Fibroblast of skin of right quadriceps (primary cell): ENCODE data around the gene KLC4.
A peak's percentile ranks its signal among the peaks of the same experiment; 100 is the strongest.

Source experiments
- DNase-seq: peaks from one replicate; pipeline ENCODE4 v3.0.0-alpha.2; 2013

KLC4 gene

DNA sequence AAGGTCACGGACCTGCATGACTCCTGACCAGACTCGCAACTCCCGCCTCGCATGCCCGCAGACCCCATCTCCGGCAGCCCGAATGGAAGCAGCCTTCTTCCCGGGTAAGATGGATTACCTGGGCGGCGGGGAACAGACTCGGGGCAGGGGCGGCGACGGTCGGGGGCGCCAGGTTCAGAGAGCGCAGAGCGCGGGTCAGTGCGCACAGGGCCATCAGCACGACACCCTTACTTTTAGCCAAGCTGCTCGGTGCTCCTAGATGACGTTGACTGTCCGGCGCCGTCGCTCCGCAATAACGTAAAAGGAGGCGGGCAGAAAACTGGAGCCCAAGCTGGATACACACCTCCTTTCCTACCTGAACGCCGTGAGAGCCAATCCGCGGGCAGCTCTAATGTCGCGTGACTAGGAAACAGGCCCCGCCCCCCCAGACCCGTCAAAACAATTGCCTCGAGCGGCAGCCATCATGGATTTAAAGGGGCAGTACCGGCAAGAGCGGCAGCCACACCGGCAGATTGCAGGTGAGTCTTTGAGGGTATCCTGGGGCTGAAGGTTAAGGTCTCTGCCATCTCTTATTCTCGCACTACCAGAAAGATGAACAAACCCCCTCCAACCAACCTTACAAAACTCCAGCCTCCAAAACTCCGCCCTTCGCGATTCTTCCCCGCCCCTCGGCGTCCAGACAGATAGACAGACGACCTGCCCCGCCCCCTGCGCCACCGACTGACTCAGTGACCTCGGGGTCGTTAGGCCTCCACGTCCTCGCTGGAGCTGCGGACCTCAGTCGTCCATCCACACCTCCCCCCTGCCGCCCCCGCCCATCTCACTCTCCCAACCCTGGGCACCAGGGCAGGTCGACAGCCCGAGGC is at the start of gene KLC4, which contains the start of gene MRPL2:
TSS of gene KLC4 (plus strand) at position 464 of the 866 bp plus-strand sequence. CDS start 1,705 bp downstream, outside the sequence.
TSS of gene MRPL2 (minus strand) at position 267 of the 866 bp plus-strand sequence. CDS start at position 214, 53 bp downstream.
- peak; percentile 98 for DNase-seq

DNA sequence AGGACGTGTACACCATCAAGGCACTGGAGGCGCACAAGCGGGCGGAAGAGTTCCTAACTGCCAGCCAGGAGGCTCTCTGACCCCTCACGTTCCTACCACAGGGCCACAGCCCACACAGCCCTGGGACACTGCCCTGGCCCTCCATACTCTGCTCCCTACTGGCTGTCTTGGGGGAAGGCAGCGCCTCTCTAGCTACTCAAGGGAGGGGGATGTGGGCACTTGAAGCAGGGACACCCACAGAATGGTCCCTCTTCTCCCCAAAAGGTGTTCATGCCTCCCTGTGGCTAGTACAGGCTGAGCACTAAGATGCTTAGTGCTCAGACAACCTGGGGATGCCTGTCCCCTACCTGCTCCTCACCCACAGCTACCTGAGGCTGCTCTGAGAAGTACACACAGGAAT is 48.2 kb upstream of the KLC4 start:
- no peak for DNase-seq

DNA sequence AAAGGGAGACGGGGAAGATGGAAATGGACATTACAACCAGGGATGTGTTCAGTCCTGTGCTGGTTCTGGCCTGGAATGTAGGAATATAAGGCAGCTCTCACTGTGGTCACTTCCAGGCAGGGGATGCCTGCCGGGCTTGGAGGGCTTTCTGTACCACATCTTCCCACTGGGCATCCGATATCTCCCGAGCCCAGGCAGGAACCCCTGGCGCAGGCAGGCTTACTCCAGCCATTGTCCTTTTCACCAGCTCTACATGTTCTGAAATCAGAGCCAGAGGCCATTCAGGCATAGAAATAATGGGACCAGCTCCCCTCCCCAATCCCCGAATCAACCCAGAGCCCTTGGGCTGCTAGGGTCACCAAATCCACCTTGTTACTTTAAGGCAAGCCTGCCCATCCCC is 47.1 kb upstream of the KLC4 start:
- DNase-seq = no peak

GRCh38 chr6:43013097-43013842 is 46.2 kb upstream of the KLC4 start:
- DNase-seq = peak; percentile 15

- DNase-seq = peak; percentile 100
Observed at GRCh38 chr6:43013843-43014433, 45.5 kb upstream of the KLC4 start, which contains the start of the genes KLHDC3 and MEA1. Gene KLHDC3 (plus strand): TSS chr6:43014249. CDS start chr6:43017193, 2,944 bp downstream. Gene MEA1 (minus strand): TSS chr6:43013946. CDS start chr6:43013813, 133 bp downstream.

DNA sequence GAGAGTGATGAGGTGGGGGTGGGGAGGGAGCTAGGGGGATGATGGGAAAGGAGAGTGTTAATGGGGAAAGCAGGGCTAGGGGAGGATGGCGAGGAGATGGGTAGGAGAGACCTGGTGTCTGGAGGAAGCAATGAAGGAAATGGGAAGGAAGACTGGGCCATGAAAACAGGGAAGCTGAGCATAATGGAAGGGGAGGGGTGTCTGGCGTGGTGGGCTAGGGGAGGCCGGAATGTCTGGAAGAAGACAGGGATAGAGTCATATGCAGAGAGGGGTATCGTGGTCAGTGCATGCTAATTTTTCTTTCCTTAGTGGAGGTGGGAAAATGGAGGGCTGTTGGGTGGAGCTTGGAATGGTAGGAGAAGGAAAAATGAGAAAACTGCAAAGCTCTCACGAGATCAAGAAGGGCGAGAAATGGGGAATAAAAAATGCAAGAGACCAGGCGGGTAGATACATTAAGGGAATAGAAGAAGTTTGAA is 45.0 kb upstream of the KLC4 start:
- peak; percentile 25 for DNase-seq

DNA sequence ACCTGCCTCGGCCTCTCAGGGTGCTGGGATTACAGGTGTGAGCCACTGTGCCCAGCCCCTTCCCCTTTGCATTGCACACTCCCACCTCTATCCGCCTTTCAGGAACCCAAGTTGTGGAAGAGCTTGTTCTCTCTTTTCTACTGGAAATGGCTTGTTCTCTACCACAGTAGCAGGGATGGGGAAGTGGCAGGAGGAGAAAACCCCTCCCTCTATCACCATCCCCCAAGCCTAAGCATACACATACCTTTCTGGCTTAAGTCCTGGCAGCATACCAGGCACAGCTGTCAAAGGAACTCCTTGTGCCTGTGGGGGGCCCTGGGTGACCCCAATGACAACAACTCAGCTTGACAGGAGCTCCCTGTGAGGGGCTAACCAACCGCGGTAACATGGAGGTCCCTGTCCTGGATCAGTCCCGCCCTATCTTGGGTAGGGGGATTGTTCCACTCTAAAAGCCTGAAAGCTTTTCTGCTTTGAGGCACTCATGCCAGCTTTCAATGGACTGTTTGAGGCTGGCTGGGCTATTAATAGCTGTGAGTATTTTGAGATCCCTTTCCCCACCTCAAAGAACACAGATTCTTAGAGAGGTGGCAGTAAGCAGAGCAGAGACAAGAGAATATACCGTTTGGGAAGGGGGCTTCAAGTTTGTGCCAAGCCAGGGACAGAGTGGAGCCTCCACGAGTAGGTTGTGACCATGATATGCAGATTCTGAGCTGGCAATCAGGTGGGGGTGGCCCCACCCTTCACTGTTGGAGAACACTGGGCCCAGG is 43.1 kb upstream of the KLC4 start:
- no peak for DNase-seq

DNA sequence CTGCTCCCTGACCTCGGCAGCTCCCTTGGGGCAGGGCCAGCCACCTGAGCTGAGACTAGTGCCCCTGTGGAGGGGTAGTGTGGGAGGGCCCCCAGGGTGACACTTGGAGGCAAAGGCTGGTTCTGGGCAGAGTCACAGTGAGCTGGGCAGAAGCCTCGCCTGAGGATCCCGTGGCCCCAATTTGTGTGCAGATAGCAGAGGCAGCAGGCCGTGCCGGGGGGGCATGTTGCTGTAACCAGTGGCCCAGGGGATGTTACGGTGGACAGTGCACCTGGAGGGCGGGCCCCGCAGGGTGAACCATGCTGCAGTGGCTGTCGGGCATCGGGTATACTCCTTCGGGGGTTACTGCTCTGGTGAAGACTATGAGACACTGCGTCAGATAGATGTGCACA is 42.5 kb upstream of the KLC4 start:
- DNase-seq = no peak

DNA sequence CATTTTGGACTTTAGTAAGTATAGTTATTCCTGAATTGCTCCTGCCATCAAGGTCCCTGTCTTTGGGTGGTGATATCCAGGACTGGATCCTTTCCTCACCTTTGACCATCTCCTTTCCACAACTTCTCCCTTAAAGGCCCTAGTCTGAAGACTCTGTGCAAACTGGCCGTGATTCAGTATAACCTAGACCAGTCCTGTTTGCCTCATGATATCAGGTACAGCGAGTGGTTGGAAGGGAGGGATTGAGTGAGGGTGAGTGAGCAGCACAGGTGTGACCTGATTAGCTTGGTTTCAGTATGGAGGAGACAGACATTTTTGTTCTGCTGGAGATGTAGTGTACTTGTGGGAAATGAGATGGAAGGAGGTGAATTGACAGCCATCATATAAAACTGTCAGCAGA is 40.3 kb upstream of the KLC4 start:
- no peak for DNase-seq

- DNase-seq = no peak
Observed at GRCh38 chr6:43020052-43020705, 39.3 kb upstream of the KLC4 start.

DNA sequence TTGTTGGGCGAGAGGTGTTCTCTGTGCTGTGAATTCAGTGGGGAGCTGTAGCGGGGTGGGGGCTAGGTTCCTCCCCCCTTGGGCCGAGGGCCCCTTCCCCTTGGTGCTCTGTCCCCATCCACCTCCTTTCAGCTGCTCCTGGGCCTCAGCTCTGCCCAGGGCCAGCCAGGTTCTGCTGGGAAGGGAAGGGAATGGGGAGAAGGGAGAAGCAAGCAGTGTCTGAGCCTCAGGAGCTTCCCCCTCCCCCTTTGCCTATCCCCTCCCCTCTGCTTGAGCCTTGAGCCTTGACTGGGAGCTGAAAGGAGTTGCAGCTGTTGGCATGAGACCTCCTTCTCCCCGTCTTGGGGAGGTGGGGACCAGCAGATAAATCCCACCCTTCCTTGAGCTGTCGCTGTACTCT is 38.6 kb upstream of the KLC4 start:
- DNase-seq = no peak

- DNase-seq = peak; percentile 65
Observed at GRCh38 chr6:43021270-43022047, 38.0 kb upstream of the KLC4 start, which contains the start of gene RRP36. Gene RRP36 (plus strand): TSS chr6:43021623. CDS start chr6:43021655, 32 bp downstream.

DNA sequence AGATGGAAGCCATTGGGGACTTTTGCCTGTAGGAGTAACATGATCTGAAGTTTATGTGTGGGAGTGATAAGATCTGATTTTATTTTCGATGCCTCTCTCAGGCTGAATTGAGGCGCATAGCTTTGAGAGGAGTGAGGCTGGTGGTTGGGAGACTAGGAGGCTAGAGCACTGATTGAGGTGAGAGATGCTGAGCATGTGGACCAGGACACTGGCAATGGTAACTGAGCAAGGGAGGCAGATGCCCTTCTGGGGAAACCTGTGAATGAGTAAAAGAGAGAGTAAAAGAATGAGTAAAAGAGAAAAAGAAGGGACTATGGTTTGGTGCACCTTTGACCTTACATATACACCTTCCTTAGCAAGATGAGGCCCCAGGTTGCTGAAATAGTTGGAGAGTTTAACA is 35.0 kb upstream of the KLC4 start:
- DNase-seq = no peak

DNA sequence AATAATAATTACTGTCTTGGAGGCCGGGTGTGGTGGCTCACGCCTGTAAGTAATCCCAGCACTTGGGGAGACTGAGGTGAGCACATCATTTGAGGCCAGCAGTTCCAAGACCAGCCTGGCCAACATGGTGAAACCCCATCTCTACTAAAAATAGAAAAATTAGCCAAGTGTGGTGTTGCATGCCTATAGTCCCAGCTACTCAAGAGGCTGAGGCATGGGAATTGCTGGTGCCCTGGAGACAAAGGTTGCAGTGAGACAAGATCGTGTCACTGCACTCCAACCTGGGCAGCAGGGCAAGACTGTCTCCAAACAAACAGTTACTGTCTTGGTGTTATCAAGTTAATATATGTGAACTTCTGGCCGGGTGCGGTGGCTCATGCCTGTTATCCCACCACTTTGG is 33.1 kb upstream of the KLC4 start:
- no peak for DNase-seq

DNA sequence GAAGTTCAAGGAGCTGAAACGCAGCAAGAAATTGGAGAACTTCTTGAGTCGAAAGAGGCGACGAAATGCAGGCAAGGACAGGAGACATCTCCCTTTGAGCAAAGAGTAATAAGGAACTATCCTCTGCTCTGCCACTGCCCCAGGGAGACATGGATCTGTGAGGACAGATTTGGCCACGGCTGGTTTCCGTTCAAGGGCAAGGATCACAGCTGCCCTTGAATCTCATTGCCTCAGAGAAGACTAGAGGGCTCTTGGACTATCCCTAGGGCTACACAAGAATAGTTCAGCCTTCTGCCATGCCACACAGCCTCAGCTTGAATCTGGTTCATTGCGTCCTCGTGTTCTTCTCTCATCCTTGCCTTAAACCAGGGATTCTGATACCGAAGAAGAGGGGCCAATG is 30.3 kb upstream of the KLC4 start:
- DNase-seq = no peak

DNA sequence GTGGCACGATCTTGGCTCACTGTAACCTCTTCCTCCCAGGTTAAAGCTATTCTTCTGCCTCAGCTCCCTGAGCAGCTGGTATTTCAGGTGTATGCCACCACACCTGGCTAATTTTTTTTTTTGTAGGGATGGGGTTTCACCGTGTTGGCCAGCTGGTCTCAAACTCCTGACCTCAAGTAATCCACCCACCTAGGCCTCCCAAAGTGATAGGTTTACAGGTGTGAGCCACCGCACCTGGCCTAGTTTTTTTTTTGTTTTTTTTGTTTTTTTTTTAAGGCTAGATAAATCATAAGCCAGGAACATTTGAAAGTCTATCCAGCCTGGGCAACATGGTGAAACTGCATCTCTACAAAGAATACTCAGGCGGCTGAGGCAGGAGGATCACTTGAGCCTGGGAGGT is 27.1 kb upstream of the KLC4 start:
- no peak for DNase-seq

DNA sequence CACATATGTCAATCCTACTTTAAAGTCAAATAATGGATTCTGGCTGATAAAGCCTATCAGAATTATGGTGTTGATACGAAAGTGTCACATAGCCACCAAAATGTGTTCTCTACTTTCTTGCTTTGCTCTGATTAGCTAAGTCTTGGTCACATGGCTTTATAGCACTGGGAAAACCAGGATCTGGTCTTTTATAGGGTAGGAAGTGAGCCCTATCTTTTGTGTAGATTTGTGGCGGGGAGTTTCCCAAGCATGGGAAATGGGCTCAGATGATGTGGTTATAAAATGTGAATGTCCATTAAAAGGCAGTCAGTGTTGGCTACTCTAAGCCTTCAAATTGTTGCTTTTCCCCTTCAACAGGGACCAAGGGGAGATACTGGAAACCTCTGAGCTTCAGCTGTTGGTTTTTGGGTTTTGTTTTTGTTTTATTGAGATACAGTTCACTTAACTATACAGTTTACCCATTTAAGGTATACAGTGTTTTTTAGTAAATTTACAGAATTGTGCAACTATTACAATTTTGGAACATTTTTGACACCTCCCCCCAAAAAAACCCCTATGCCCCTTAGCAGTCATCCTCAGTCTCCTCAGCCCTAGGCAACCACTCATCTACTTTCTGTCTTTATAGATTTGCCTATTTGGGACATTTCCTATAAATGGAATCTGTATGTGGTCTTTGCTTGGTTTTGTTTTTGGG is 25.8 kb upstream of the KLC4 start:
- no peak for DNase-seq

DNA sequence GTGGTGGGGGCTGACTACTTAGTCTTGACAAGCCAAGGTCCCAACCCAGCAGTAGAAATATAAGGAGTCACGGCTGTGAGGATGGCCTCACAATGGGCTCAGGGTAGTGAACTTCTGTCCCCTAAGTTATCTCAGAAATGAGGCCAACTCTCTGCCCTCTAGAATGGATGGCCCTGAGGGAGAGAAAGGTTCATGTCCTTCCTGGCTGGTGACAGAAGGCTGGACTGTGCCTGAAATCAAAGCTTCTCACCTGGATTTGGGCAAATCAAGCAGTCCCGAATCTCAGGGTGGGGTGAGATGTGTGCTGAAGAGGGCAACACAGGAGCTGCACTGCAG is 25.3 kb upstream of the KLC4 start:
- no peak for DNase-seq

- DNase-seq = no peak
Observed at GRCh38 chr6:43035495-43036194, 23.8 kb upstream of the KLC4 start.

DNA sequence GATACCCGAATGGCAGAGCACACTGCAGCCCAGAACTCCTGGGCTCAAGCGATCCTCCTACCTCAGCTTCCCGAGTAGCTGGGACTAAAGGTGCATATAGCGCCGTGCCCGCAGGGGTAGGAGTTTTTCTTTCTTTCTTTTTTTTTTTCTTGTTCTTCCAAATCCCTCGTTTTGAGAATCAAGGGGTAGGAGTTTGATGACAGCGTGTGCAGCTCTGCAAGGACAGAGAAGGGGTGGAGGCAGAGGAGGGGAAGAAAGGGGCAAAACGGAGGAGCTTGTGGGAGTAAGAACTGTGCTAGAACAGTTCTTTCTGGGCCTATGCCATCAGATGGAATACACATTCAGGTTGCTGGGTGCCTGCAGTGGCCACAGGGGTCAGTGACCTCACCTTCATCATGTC is 22.7 kb upstream of the KLC4 start:
- DNase-seq = no peak
